ENCODE results near the gene CAMP.

CAMP gene

DNA sequence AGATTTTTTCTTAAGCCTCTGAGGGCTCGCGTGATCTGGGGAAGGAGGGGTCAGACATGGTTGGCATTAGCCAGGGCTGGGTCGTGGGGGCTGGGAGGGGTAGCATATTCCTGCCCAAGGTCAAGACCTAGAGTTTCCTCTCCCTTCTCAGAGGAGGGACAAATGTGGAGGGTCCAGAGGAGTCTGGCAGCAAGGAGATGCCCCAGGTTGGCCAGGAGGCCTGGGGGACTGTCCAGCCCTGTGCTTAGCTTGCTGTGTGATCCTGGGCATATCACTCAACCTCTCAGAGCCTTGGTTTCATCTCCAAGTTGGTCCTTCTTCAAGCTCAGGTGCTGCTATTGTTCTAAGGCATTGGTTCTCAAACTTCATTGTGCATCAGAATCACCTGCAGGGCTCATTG, 9.1 kb upstream of the CAMP start:
- DNase-seq (ENCODE audit: low read depth in 2 of 2): no peak

DNA sequence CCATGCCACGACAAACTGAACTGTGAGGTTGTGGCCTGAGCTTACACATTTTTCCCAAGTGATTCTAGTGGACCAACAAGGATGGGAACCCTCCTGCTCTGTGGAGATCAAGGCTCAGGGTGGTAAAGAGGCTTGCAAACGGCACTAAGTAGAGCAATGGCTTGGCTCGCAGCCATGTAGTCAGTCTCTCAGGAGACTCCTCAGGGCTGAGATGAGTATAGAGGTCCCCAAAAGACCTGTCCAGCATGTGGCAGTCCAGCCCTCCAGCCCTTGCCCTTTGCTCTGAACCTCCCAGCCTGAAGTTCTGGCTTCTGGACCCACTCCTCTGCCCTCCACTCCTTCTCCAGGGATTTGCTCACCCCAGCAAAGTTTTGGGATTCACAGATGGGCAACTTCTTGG, 8.3 kb upstream of the CAMP start:
- DNase-seq (ENCODE audit: low read depth in 2 of 2): no peak

DNA sequence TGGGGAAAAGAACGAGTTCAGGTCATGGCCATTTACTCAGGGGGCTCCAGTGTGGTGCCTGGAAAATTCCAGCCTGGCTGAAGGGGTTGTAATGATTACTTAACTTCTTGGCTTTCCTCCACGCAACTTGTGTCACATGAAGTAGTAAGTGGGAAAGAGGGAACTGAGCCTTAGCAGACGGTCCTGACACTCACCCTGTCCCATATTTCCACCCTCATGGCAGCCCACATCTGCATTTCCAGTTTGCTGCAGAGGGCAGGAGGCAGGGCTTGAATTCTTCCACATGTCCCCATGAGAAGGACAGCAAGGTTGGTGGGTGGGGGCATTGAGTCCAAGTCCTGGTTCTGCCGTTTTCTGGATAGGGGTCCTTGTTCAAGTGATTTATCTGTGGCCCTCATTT, 7.8 kb upstream of the CAMP start:
- no peak for DNase-seq (ENCODE audit: low read depth in 2 of 2)

DNA sequence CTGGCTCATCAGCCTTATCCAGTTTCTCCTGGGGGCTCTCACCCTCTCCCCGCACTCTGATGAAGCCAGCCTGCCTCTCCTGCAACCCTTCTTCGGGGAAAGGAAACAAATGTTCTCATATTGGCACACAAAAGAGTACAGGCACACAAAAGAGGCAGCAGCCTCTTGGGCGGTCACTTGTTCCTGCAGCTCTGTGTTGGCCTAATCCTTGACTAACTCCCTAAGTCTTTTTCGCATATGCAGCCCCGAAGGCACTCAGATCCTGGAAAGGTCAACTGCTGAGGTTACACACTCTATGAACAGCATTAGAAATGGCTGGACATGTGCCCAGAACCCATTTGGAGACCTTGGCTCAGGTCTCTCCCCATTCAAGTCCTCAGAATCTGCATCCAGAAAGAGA, 7.4 kb upstream of the CAMP start:
- no peak for DNase-seq (ENCODE audit: low read depth in 2 of 2)

GRCh38 chr3:48217449-48217848, 5.8 kb upstream of the CAMP start:
- no peak for DNase-seq (ENCODE audit: low read depth in 2 of 2)

GRCh38 chr3:48218537-48218936, 4.8 kb upstream of the CAMP start:
- no peak for DNase-seq (ENCODE audit: low read depth in 2 of 2)

- no peak for DNase-seq (ENCODE audit: low read depth in 2 of 2)
Observed at GRCh38 chr3:48219543-48219942, 3.8 kb upstream of the CAMP start.

- no peak for DNase-seq (ENCODE audit: low read depth in 2 of 2)
Observed at GRCh38 chr3:48220746-48221145, 2.5 kb upstream of the CAMP start.

DNA sequence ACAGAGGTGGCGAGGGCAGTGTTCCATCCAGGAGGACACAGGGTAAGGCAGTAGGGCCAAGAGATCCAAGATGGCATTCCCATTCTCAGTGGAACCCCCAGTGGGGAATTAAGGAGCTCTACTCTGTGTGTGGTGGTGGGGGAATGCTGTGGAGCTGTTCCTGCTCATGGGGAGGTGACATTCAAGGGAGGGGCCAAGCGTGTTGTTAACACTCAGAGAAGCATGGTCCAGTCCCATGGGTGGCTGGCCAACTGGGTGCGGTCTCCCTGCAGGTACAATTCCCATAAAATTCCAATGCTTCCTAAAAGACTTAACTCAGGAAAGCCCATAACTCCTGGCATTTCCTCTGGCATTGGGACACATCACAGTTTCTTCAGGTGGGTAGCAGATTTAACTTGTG, 2.3 kb downstream of the CAMP start:
- no peak for DNase-seq (ENCODE audit: low read depth in 2 of 2)

- DNase-seq (ENCODE audit: low read depth in 2 of 2): no peak
Observed at GRCh38 chr3:48226939-48227338, 3.6 kb downstream of the CAMP start.

DNA sequence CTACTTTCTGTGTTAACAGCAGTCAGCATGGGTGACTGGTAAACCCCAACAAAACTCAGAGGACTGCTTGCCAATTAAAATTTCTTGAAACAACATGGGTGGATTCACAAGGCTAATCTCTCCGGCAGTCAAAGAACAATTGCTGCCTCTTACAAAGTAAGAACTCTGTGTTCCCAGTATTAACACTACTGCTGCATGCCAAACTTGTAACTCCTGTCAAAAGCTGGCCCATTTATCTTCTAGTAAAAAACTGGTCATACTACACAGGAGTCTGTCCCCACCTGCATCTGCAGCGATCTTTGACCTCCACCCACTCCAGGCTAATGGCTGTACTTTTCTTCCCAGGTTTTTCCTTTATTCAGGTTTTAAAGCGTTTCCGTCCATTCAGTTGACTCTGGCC, 8.9 kb downstream of the CAMP start:
- no peak for DNase-seq (ENCODE audit: low read depth in 2 of 2)

GRCh38 chr3:48232734-48233133, 9.4 kb downstream of the CAMP start:
- DNase-seq (ENCODE audit: low read depth in 2 of 2): peak; percentile 24 to 35

GRCh38 chr3:48233542-48233941, 10.2 kb downstream of the CAMP start:
- no peak for DNase-seq (ENCODE audit: low read depth in 2 of 2)

- DNase-seq (ENCODE audit: low read depth in 2 of 2): no peak
Observed at GRCh38 chr3:48236531-48236930, 13.2 kb downstream of the CAMP start.

DNA sequence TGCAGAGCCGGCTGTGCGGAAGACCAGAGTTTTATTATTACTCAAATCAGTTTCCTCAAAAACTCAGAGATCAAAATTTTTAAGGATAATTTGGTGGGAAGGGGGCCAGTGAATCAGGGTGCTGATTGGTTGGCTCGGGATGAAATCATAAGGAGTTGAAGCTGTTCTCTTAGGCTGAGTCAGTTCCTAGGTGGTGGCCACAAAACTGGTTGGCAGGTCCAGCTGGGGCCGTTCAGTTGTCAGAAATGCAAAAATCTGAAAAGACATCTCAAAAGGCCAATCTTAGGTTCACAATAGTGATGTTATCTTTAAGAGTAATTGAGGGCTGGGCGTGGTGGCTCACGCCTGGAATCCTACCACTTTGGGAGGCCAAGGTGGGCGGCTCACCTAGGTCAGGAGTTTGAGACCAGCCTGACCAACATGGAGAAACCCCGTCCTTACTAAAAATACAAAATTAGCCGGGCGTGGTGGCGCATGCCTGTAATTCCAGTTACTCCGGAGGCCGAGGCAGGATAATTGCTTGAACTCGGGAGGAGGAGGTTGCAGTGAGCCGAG, 15.3 kb downstream of the CAMP start:
- DNase-seq (ENCODE audit: low read depth in 2 of 2): no peak

- no peak for DNase-seq (ENCODE audit: low read depth in 2 of 2)
Observed at GRCh38 chr3:48240000-48240963, 17.0 kb downstream of the CAMP start.

DNA sequence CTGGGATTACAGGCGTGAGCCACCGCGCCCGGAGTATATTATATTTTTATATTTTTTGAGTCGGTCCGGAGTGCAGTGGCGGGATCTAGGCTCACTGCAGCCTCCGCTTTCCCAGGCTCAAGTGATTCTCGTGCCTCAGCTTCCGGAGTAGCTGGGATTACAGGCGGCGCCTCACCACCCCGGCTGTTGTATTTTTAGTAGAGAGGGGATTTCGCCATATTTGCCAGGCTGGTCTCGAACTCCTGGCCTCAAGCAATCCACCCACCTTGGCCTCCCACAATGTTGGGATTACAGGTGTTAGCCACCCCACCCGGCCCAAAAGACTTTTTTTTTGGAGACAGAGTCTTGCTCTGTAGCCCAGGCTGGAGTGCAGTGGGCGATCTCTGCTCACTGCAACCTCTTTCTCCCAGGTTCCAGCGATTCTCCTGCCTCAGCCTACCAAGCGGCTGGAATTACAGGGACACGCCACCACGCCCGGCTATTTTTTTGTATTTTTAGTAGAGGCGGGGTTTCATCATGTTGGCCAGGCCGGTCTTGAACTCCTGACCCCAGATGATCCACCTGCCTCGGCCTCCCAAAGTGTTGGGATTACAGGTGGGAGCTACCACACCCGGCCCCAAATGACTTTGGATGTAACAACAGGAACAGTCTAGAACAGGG, 18.6 kb downstream of the CAMP start:
- no peak for DNase-seq (ENCODE audit: low read depth in 2 of 2)

DNA sequence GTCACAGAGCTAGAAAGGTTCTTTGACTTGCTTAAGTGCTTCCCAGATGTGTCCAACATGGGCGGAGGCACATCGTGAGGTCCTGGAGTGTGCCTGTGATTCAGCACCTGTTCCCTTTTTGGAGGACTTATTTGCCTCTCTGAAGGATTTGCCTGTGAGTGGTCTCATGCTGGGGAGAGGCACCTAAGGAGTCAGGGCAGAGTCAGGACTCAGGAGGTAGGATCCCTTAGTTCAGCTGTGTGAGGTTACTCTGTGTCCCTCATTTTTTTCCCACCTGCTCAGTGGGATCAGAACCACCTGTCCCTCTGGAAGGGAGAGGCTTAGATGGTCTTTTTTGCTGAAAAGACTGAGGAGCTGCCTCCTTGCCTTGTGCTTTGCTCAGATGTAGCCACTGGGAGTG, 20.6 kb downstream of the CAMP start:
- no peak for DNase-seq (ENCODE audit: low read depth in 2 of 2)

DNA sequence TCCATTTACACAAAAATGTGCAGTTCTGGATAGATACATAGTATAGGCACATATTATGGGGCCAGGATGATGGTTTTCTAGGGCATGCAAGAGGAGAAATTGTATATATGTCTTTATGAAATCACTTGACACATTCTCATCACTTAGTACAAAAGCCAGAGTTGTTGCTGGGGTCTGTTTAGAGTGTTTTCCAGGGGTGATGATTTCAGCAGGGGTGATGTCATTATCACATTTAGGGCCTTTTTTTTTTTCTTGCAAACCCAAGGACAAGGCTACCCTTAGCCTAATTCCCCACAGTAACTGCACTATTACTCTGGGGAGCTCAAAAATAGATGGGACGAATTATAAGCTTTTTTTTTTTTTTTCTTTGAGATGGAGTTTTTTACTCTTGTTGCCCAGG, 21.2 kb downstream of the CAMP start:
- no peak for DNase-seq (ENCODE audit: low read depth in 2 of 2)

- DNase-seq (ENCODE audit: low read depth in 2 of 2): no peak
Observed at GRCh38 chr3:48245136-48245535, 21.8 kb downstream of the CAMP start.

- no peak for DNase-seq (ENCODE audit: low read depth in 2 of 2)
Observed at GRCh38 chr3:48247401-48247811, 24.1 kb downstream of the CAMP start.

GRCh38 chr3:48248095-48248850, 25.0 kb downstream of the CAMP start:
- no peak for DNase-seq (ENCODE audit: low read depth in 2 of 2)
